Mesodermal cell (in vitro differentiated cells): Measurements from ENCODE around the gene PPP1R3G.
A peak's percentile ranks its signal among the peaks of the same experiment; 100 is the strongest.

Source experiments
- H3K27ac ChIP-seq: 2 replicates; pipeline ENCODE4 v1.7.0; 2013; ENCODE audit warnings: mild to moderate bottlenecking, low read depth, low read length, moderate library complexity; ENCODE audit not compliant: severe bottlenecking
- H3K36me3 ChIP-seq: 2 replicates; pipeline ENCODE4 v1.7.1; 2013; ENCODE audit warnings: mild to moderate bottlenecking, low read length, moderate library complexity; ENCODE audit not compliant: control insufficient read depth, insufficient read depth
- H3K4me1 ChIP-seq: one replicate; pipeline ENCODE4 v1.7.1; 2013; ENCODE audit warnings: mild to moderate bottlenecking, low read length; ENCODE audit not compliant: insufficient read depth, control insufficient read depth, poor library complexity, severe bottlenecking
- H3K4me3 ChIP-seq: 2 replicates; pipeline ENCODE4 v1.7.0; 2013; ENCODE audit warnings: low read length, control low read depth, mild to moderate bottlenecking; ENCODE audit not compliant: insufficient read depth, poor library complexity, severe bottlenecking; ENCODE audit errors: extremely low read depth
- H3K9me3 ChIP-seq: 2 replicates; pipeline ENCODE4 v1.7.1; 2013; ENCODE audit warnings: mild to moderate bottlenecking, low read length, moderate library complexity; ENCODE audit not compliant: control insufficient read depth
- WGBS, 2 experiments: methylation state at CpG; one replicate each; pipeline ENCODE4 v1.1.5; 2013; ENCODE audit warnings: missing lambda C conversion rate in 2 of 2; ENCODE audit not compliant: insufficient coverage in 2 of 2; 5-methylcytosine and 5-hydroxymethylcytosine counted together

Gene PPP1R3G

DNA sequence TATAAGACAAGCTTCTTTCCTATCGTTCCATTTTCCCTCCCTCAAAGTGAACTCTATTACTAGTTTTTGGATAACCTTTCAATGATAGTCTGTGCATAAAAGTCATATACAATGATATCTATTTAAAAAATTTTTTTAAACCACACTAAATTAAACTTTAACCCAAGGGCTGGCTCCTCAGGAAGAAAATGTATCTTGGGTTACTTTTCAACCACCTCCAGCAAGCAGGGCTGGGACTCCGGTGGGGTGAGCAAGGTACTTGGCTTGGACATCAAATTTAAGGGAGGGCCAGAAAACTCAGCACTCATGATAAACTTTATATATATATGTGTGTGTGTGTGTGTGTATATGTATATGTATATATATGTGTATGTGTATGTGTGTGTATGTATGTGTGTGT, 13.9 kb upstream of the PPP1R3G start:
- H3K4me1 ChIP-seq: no peaks in the 10 kb centered on the region
- no peak overlapping the region for H3K27ac ChIP-seq
- H3K9me3 ChIP-seq: peaks cover 6% of the 10 kb centered on the region
- WGBS, 2 experiments: no CpG with 5 or more reads among the region's 2 CpGs
- H3K4me3 ChIP-seq: no peak overlapping the region
- H3K36me3 ChIP-seq: no peaks in the 10 kb centered on the region

DNA sequence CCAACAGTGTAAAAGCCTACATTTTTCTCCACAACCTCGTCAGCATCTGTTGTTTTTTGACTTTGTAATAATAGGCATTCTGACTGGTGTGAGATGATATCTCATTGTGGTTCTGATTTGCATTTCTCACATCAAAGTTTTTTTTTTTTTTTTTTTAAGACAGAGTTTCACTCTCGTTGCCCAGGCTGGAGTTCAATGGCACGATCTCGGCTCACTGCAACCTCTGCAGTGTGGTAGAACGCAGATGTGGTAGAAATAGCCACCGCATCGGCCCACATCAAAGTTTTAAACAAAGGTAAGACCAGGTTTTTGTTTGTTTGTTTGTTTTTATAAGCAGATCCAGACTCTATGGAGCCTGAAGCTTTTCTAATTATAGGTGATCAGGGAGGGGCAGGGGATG, 12.7 kb upstream of the PPP1R3G start:
- H3K4me3 ChIP-seq: no peak overlapping the region
- no peak overlapping the region for H3K27ac ChIP-seq
- H3K4me1 ChIP-seq: no peaks in the 10 kb centered on the region
- 83 to 96% methylated on average over 5 to 6 of the region's 7 CpGs for WGBS, 2 experiments
- peaks cover under 1% of the 10 kb centered on the region for H3K9me3 ChIP-seq
- H3K36me3 ChIP-seq: no peaks in the 10 kb centered on the region

DNA sequence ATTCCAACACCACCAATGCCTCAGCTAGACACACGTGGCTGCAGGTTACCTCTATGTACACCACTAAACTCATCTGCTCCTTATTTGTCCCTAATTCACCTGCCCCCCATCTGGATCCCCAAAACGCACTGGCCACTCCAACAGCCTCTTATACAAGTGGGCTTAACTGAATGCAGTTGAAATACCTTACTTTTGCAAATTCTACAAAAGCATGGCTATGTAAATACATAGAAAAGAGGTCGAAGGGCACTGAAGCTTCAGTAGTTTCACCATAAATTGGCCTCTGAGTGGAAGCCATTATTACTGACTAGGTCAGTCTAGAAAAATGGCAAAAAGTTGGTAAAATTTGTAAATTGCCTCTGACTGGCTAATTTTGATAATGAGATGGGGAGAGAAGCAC, 11.1 kb upstream of the PPP1R3G start:
- no peak overlapping the region for H3K4me3 ChIP-seq
- no peaks in the 10 kb centered on the region for H3K4me1 ChIP-seq
- H3K9me3 ChIP-seq: no peaks in the 10 kb centered on the region
- H3K36me3 ChIP-seq: no peaks in the 10 kb centered on the region
- H3K27ac ChIP-seq: no peak overlapping the region
- WGBS, 2 experiments: 74 to 97% methylated on average over 3 of the region's 3 CpGs

DNA sequence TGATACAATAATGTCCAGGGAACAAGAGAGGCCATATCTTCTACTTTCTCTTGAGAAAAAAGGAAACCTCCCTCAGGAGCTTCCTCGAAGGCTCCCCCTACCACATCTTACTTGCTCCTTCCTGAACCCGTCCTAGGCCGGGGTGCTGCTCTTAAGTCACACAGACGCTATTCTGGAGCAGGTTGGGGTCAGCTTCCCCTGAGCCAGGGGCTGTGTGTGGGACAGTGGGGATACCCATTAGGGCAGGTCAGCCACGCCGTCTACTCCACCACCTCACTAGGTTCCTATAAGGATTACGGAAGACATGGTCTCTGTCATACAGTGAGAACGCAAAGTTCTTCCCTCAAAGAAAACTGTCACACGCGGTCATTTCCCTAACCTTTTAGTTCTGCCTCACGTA, 8.2 kb upstream of the PPP1R3G start:
- peaks cover 18% of the 10 kb centered on the region for H3K4me1 ChIP-seq
- WGBS, 2 experiments: 91 to 100% methylated on average over 3 to 5 of the region's 11 CpGs
- no peak overlapping the region for H3K27ac ChIP-seq
- peaks cover 4% of the 10 kb centered on the region for H3K9me3 ChIP-seq
- no peak overlapping the region for H3K4me3 ChIP-seq
- H3K36me3 ChIP-seq: no peaks in the 10 kb centered on the region

DNA sequence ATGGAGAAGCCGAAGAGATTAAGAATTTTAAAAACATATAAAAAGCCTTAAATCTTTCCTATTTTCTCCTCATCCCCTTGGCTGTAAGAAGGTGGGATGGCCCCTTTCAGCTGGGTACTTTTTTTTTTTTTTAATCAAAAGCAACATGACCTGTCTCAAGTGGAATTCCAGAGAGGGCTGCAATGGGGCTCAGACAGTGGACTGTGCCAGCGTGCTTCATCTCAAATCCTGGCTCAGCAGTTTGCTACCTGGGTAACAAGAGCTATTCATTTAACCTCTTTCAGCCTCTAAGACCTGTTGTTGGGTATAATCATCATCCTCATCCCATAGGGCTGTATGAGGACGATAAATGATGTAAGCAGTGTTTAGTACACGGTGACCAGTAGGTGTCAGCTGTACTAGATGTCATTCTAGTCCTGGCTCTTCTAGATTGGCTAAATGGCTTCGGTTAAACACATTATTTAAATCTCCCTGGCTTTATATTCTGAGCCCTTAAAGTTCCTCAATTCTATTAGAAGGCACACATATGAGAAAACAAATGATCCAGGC, 6.9 kb upstream of the PPP1R3G start:
- H3K4me3 ChIP-seq: no peak overlapping the region
- H3K36me3 ChIP-seq: no peaks in the 10 kb centered on the region
- peaks cover 4% of the 10 kb centered on the region for H3K9me3 ChIP-seq
- H3K27ac ChIP-seq: no peak overlapping the region
- WGBS, 2 experiments: 49 to 74% methylated on average over 2 of the region's 5 CpGs
- H3K4me1 ChIP-seq: peaks cover 28% of the 10 kb centered on the region

DNA sequence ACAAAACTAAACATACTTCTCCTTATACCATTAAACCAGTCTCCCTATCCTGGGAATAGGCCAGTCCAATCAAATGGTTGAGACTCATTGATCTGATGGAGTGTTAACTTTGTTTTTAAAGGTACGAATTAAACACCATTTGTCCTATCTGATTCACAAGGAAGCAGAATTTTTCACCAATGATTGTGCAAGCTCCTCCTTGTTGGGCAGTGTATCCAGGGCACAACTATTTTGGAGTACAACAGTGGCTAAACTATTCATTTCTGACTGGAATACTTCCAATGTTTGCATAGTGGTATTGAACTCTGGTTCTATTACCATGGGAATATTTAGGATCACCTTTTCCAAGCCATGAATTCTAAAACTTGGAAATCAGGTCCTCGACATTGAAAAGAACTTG, 5.4 kb upstream of the PPP1R3G start:
- Histone ChIP-seq H3K4me1 (peaks cover 28% of the 10 kb centered on the region), H3K9me3 (peaks cover 4% of the 10 kb centered on the region), H3K27ac (no peak overlapping the region), H3K36me3 (no peaks in the 10 kb centered on the region), H3K4me3 (no peak overlapping the region)
- 88 to 89% methylated on average over 1 of the region's 2 CpGs for WGBS, 2 experiments

DNA sequence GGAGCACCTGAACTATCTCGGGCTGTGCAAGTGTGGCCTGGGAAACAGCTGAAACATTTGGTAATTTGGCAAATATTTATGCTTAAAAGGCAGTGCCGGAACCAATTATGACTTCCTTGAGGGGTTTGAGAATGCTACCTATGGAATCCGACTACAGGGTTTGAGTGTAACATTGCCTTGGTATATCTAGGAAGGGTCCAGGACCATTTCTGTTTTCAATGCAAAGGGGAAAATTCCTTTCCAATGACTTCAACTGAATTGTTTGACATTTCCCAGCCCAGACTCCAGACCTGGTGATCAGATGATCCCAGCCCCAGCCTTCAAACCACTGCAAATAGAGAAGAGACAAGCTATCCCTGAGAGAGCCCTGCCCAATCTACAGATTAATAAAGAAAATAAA, 4.6 kb upstream of the PPP1R3G start:
- Histone ChIP-seq H3K27ac (peak overlapping the region; percentile 43), H3K9me3 (peaks cover 4% of the 10 kb centered on the region), H3K4me1 (peaks cover 28% of the 10 kb centered on the region), H3K4me3 (no peak overlapping the region), H3K36me3 (no peaks in the 10 kb centered on the region)
- 79 to 83% methylated on average over 3 of the region's 3 CpGs for WGBS, 2 experiments

DNA sequence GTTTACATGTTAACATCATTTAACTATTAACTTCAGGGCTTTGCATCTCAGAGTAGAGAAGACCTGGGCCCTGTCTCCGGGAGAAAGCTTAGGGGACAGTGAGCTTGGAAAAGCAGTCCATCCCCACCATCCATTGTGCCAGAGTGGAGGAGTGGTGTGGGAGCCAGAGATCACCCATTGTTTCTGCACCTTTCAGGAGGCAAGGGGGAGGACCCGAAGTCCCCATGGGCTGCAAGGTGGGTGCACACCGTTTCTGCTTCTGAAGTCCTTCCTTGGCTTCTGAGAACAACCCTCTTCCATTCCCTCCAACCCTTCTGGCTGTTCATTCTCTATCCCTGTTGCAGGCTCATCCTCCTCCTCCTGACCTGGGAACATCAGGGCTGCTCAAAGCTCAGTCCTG, 4.0 kb upstream of the PPP1R3G start:
- 84 to 93% methylated on average over 2 of the region's 3 CpGs for WGBS, 2 experiments
- H3K4me1 ChIP-seq: peaks cover 28% of the 10 kb centered on the region
- H3K9me3 ChIP-seq: peaks cover 4% of the 10 kb centered on the region
- no peak overlapping the region for H3K27ac ChIP-seq
- H3K36me3 ChIP-seq: no peaks in the 10 kb centered on the region
- no peak overlapping the region for H3K4me3 ChIP-seq

DNA sequence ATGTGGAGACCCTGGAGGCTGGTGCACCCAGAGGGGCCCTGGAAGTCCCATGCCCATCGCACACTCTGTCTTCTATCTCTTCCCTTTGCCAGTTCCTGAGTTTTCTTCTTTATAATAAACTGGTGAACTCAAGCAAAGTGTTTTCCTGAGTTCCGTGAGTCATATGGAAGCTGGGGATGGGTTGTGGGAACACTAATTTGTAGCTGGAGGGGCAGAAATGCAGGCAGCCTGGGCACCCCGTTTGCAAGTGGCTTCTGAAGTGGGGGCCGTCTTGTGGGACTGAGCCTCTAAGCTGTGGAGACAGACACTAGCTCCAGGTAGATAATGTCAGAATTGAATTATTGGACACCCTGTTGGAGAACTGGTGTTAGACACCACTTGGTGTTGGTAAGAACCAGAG, 3.2 kb upstream of the PPP1R3G start:
- Histone ChIP-seq H3K4me3 (no peak overlapping the region), H3K27ac (no peak overlapping the region), H3K36me3 (no peaks in the 10 kb centered on the region), H3K9me3 (peaks cover 4% of the 10 kb centered on the region), H3K4me1 (peaks cover 28% of the 10 kb centered on the region)
- WGBS, 2 experiments: 78 to 85% methylated on average over 2 to 4 of the region's 4 CpGs

DNA sequence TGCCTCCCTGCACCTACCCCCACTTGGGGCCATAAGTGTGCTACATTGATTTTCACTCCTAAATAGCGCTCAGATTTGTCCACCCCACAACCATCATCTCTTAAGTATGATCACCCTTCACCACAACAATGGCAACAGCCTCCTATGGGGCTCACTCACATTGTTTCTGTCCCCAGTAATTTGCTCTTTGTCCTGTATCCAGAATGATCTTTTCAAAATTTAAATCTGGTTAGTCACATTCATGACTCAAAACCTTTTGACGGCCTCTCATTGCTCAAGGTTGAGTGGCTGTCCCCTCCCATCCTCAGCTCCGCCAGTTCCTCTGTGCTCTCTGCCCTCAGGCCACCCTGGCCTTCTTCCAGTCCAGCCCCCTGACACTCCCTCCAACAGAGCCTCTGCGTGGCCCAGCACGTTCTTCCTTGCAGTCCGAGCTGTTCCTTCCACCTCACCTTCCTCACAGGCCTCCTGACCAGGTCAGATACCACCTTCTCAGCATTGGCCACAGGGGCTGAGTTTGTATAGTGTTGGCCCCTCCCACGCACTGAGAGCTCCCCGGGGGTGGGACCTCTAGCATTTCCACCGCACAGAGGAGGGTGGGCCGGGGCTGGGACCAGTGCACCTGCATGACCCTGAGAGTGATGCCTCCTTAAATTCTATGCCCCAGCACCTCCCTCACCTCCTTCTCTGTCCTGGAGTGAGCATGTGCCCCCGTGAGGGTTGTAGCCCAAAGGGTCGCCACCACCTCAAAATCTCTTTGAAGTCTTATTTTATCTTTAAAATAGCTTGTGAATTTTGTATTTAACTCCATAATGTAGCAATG, 2.4 kb upstream of the PPP1R3G start:
- Histone ChIP-seq H3K4me3 (no peak overlapping the region), H3K9me3 (peaks cover 4% of the 10 kb centered on the region), H3K4me1 (peaks cover 31% of the 10 kb centered on the region), H3K27ac (no peak overlapping the region), H3K36me3 (no peaks in the 10 kb centered on the region)
- WGBS, 2 experiments: 74 to 75% methylated on average over 10 of the region's 12 CpGs

DNA sequence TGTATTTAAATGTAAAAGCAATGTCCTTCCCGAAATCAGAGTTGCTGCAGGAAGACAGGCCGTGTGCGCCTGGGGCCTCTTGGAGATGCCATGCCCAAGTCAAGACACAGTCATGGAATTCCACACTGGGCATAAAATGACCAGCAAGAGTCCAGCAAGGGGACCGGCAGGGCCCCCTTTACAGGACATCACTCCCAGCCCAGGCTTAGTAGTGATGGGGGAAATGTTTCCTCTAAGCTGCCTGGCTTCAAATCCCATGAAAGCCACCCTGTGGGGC, 1.9 kb upstream of the PPP1R3G start:
- Histone ChIP-seq H3K4me3 (no peak overlapping the region), H3K9me3 (peaks cover 4% of the 10 kb centered on the region), H3K4me1 (peaks cover 31% of the 10 kb centered on the region), H3K27ac (no peak overlapping the region), H3K36me3 (no peaks in the 10 kb centered on the region)
- WGBS, 2 experiments: 33 to 45% methylated on average over 3 to 4 of the region's 4 CpGs
